Loucy (cell line): ENCODE results near the gene RDH12.

Source experiments
- CTCF ChIP-seq: fragments of 200-600 bp; sonication (generic); conservative IDR thresholded peaks from 2 replicates; pipeline ENCODE4 v1.5.1; 2014; ENCODE audit warnings: mild to moderate bottlenecking, antibody characterized with exemption, low read length
- EZH2phosphoT487 ChIP-seq: fragments of 200-600 bp; IDR thresholded peaks from 2 replicates; pipeline ENCODE4 v1.6.1; 2018; ENCODE audit warnings: antibody characterized with exemption, mild to moderate bottlenecking, moderate library complexity, borderline replicate concordance

GRCh38 chr14:67717048-67717447 is 15.4 kb downstream of the RDH12 start:
- TF ChIP-seq CTCF, result no peak
- TF ChIP-seq EZH2phosphoT487, result no peak
